CD4-positive, alpha-beta T cell treated with Interleukin-6 at 100 ng/mL for 8 hours (primary cell): ENCODE results near the gene PHLDA2.
"Not testable (repeated sequence)": the region's sequence is repeated elsewhere in the genome, so short reads cannot be mapped to it uniquely, and the experiment has no call there.

ENCODE experiments used
- DNase-seq: peaks from one replicate; pipeline ENCODE4 v3.0.0-alpha.2; 2020; ENCODE audit warnings: mixed read lengths, low spot score

Gene PHLDA2

GRCh38 chr11:2945031-2945756 lies 16.0 kb upstream of the PHLDA2 start:
- peak; percentile 47 for DNase-seq

GRCh38 chr11:2944530-2944929 lies 15.3 kb upstream of the PHLDA2 start:
- DNase-seq: no peak

- DNase-seq: no peak
These were observed 14.5 kb upstream of the PHLDA2 start for GRCh38 chr11:2943711-2944118.

- DNase-seq: no peak
These were observed 13.9 kb upstream of the PHLDA2 start for GRCh38 chr11:2942872-2943710.

GRCh38 chr11:2942447-2942846 lies 13.2 kb upstream of the PHLDA2 start:
- no peak for DNase-seq

- DNase-seq: no peak
These were observed 12.0 kb upstream of the PHLDA2 start for GRCh38 chr11:2940921-2941821.

GRCh38 chr11:2940147-2940920 lies 11.1 kb upstream of the PHLDA2 start:
- peak; percentile 34 for DNase-seq

GRCh38 chr11:2938458-2939418 lies 9.5 kb upstream of the PHLDA2 start:
- not testable (repeated sequence) for DNase-seq

- DNase-seq: not testable (repeated sequence)
These were observed 8.6 kb upstream of the PHLDA2 start for GRCh38 chr11:2937641-2938457.

GRCh38 chr11:2934611-2935239 lies 5.5 kb upstream of the PHLDA2 start:
- no peak for DNase-seq

- no peak for DNase-seq
These were observed 4.9 kb upstream of the PHLDA2 start for GRCh38 chr11:2934021-2934550.

GRCh38 chr11:2933375-2934020 lies 4.3 kb upstream of the PHLDA2 start:
- DNase-seq: peak; percentile 45

GRCh38 chr11:2932850-2933251 lies 3.6 kb upstream of the PHLDA2 start:
- DNase-seq: no peak

- DNase-seq: no peak
These were observed 2.8 kb upstream of the PHLDA2 start for GRCh38 chr11:2931771-2932738.

- DNase-seq: no peak
These were observed 2.2 kb upstream of the PHLDA2 start for GRCh38 chr11:2931420-2931746.

- DNase-seq: peak; percentile 56
These were observed 1.6 kb upstream of the PHLDA2 start for GRCh38 chr11:2930704-2931419.
